HG03097 (cell line): ENCODE data around the gene NUP43.
"Not testable (repeated sequence)": the region's sequence is repeated elsewhere in the genome, so short reads cannot be mapped to it uniquely, and the experiment has no call there.

ENCODE experiments used
- ATAC-seq: cut with Tn5 transposase; IDR thresholded peaks from one replicate; pipeline ENCODE4 v1.9.1; 2021; ENCODE audit not compliant: unreplicated experiment, low FRiP score

The NUP43 gene, protein sequence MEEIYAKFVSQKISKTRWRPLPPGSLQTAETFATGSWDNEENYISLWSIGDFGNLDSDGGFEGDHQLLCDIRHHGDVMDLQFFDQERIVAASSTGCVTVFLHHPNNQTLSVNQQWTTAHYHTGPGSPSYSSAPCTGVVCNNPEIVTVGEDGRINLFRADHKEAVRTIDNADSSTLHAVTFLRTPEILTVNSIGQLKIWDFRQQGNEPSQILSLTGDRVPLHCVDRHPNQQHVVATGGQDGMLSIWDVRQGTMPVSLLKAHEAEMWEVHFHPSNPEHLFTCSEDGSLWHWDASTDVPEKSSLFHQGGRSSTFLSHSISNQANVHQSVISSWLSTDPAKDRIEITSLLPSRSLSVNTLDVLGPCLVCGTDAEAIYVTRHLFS

DNA sequence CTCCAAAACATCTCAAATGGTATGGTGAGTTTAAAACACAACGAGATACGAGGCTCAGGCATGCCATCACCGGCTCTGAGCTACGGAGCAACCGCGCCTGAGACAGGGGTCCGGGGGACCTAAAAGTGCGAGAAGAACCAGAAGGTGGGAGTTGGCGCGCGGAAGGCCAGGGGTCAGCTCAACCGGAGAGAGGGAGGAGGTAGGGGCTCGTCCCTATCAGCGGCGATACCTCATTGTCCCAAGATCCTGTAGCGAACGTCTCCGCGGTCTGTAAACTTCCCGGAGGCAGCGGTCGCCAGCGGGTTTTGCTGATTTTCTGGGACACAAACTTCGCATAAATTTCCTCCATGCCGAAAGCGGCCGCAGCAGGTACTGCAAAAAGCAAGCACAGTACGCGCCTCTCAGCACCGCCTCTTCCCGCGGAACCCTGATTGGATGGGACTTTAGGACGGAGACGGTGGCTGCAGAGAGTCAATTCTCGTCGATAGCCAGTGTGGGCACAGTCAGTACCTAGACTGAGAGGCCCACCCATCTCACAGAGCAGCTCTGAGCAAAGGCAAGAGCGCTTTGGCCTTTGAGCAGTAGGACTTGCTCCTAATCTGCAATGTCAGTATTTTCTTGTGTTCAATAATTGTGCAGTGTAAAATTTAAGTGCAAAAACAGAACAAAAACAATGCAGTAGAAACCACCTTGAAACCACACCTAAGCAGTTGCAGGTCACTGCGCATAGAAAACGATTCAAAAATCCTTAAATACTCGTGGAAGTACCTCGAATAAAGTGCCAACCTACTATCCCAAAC lies at the start of gene NUP43:
TSS of gene NUP43 (minus strand) at position 383 of the 800 bp plus-strand sequence. CDS start at position 349, 34 bp downstream.
- no peak for ATAC-seq

DNA sequence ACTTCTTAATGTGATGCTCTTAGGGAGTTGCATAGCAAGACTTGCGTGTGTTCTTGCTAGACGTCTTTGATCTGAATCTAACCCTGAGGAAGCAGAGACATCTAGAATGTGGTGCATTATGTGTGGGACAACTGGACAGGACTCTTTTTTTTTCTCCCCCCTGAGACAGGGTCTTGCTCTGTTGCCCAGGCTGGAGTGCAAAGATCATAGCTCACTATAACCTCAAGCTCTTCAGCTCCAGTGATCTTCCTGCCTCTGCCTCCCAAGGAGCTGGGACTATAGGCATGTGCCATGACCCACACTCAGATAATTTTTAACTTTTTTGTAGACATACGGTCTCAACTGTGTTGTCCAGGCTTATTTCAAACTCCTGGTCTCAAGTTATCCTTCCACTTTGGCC lies 37.2 kb upstream of the NUP43 start:
- ATAC-seq: no peak

DNA sequence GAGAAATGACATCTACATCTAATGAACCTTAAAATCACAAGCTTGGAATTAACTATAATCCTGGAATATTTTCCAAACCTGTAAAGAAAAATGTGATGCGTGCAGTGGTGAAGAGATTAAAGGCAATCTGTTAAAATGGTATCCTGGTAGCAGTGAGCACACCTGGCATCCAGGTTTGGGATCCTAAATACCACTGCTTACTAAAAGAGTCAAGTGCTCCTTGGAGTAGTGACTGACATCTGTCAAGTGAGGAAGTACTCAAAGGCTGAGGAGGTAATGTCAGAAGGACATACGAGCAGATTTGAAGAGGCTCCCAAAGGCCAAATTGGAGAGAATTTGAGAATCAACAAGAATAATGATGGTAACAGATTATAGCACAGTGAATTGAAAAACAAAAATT lies 36.0 kb upstream of the NUP43 start:
- no peak for ATAC-seq

DNA sequence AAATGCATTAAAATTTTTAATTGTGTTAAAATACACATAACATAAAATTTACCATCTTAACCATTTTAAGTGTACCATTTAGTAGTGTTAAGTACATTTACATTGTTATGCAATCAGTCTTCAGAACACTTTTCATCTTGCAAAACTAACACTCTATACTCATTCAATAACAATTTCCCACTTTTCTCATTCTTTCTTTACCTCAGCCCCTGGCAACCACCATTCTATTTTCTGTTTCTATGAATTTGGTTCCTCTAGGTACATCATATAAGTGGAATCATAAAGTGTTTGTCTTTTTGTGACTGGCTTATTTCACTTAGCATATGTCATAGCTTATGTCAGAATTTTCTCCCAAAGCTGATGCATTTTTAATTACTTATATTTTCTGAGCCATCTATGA lies 35.4 kb upstream of the NUP43 start:
- no peak for ATAC-seq

GRCh38 chr6:149779644-149779963 lies 33.3 kb upstream of the NUP43 start:
- ATAC-seq: no peak

- ATAC-seq: no peak
Observed at GRCh38 chr6:149777624-149778023, 31.3 kb upstream of the NUP43 start.

GRCh38 chr6:149771925-149772324 lies 25.6 kb upstream of the NUP43 start:
- ATAC-seq: no peak

GRCh38 chr6:149771185-149771584 lies 24.9 kb upstream of the NUP43 start:
- ATAC-seq: no peak

- no peak for ATAC-seq
Observed at GRCh38 chr6:149769676-149770075, 23.3 kb upstream of the NUP43 start.

DNA sequence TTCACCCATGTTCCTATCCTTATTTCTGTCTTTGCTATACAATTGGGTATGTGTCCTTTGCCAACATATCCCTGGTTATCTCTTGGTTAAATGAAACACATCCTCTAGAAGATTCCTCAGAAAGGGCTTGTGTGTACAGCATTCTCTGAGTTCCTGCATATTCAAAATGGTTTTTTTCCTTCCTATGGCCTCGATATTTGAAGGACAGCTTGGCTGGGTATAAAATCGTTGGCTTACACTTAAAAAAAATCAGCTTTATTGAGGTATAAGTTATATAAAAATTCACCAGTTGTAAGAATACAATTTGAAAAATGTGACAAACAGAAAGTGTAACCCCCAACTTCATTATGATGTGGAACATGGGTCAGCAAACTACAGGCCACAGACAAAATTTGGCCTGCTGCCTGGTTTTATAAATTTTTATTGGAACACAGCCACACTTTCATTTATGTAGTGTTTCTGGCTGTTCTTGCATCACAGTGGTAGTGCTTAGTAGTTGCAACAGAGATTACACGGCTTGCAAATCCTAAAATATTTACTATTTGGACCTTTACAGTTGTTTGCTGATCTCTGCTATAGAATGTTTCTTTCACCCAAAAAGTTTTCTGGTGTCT lies 19.9 kb upstream of the NUP43 start:
- ATAC-seq: no peak

GRCh38 chr6:149763866-149764265 lies 17.5 kb upstream of the NUP43 start:
- ATAC-seq: no peak

DNA sequence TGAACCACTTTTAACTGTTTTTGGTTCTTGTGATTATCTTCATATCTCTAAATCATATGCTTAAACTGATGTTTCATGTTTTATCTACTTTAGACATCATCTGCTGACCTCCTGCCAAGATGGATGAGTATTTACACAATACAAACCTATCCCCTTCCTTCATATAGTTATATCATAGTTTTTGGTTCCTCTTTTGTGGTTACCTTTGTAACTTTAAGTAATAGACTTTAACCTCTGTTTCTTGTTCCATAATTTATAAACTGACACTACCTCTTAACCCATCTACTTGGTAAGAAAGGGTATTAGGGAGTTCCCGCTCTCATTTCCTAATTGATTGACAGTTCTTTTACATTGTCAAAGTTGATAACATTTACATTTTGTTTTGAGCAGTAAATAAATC lies 15.1 kb upstream of the NUP43 start:
- ATAC-seq: peak; percentile 92

GRCh38 chr6:149756261-149756636 lies 9.9 kb upstream of the NUP43 start:
- ATAC-seq: no peak

GRCh38 chr6:149755300-149756260 lies 9.3 kb upstream of the NUP43 start:
- peak; percentile 64 for ATAC-seq

DNA sequence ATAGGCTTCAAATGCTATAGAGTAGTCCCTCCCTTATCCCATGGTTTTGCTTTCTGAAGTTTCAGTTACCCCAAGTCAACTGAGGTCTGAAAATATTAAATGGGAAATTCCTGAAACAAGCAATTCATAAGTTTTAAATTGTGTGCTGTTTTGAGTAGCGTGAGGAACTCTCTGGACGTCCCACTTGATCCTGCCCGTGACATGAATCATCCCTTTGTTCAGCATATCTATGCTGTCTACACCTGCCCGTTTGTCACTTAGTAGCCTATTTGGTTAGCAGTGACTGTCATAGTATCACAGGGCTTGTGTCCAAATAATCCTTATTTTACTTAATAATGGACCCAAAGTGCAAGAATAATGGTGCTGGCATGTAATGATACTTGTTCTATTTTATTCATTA lies 8.2 kb upstream of the NUP43 start:
- no peak for ATAC-seq

- ATAC-seq: not testable (repeated sequence)
Observed at GRCh38 chr6:149753374-149753637, 7.0 kb upstream of the NUP43 start.

GRCh38 chr6:149752600-149753373 lies 6.5 kb upstream of the NUP43 start:
- ATAC-seq: no peak

- not testable (repeated sequence) for ATAC-seq
Observed at GRCh38 chr6:149751920-149752319, 5.6 kb upstream of the NUP43 start.

DNA sequence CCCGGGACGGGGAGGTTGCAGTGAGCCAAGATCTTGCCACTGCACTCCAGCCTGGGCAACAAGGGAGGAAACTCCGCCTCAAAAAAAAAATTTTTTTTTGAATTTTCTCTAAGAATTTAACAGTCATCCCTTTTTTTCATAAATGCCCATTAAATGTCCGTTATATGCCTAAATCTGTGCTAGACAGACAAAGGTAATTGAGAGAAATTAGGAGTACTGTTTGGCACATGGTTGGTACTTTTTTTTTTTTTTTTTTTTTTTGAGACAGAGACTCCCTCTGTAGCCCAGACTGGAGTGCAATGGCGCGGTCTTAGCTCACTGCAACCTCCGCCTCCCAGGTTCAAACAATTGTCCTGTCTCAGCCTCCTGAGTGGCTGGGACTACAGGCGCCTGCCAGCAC lies 4.9 kb upstream of the NUP43 start:
- ATAC-seq: no peak

DNA sequence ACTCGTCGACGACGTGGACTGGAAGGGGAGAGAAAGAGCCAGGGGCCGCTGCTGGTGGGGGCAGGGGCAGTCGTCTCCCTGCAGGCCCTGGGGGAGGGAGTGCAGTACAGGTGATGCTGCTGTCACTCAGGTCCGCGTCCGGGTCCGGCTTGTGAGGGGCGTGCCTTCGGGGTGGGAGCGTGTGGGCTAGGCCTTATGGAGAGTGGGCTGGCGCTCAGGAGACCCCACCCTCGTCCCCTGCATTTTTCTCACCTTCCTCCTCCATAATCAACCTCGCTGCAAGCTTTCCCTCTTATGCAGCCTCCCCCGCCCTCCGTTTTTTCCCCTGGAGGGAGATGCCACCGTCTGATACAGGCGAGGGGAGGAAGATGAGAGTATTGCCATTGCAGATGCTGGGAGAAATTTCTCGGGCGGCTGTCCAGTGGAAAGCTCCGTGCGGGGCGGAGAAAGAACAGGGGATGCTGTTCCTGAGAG lies 3.8 kb upstream of the NUP43 start:
- peak; percentile 27 for ATAC-seq
